ENCODE data around the gene TOP3B.

Gene TOP3B

DNA sequence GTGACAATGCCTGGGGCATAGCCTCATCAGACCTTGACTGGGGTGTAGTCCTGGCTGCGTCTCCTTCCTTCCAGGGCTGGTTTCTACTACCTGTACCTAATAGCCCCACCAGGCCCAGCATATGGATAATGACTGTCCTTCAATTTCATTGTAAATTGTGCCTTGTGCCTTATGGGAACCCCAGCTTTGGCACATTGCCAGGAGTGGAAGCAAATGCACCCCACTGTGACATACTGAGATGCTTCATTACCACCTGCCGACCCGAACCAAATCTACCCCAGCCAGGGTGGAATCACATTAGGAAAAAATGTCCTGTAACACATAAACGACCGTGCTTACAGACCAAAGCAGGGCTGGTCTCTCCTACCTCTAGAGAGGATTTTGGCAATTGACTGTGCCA is 7.3 kb downstream of the TOP3B start:
- TF ChIP-seq, protein P1, sequence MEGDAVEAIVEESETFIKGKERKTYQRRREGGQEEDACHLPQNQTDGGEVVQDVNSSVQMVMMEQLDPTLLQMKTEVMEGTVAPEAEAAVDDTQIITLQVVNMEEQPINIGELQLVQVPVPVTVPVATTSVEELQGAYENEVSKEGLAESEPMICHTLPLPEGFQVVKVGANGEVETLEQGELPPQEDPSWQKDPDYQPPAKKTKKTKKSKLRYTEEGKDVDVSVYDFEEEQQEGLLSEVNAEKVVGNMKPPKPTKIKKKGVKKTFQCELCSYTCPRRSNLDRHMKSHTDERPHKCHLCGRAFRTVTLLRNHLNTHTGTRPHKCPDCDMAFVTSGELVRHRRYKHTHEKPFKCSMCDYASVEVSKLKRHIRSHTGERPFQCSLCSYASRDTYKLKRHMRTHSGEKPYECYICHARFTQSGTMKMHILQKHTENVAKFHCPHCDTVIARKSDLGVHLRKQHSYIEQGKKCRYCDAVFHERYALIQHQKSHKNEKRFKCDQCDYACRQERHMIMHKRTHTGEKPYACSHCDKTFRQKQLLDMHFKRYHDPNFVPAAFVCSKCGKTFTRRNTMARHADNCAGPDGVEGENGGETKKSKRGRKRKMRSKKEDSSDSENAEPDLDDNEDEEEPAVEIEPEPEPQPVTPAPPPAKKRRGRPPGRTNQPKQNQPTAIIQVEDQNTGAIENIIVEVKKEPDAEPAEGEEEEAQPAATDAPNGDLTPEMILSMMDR (IDR thresholded peaks at IDR 0.05; ENCODE audit: borderline replicate concordance, control extremely low read depth, extremely low read depth, insufficient read depth, missing control alignments) = no peak
- in situ Hi-C loops (cut with MboI; ENCODE audit: low sequenced_read_pairs, unreplicated experiment) = no loop called here
- DNase-seq (ENCODE audit: low spot score) = no peak

DNA sequence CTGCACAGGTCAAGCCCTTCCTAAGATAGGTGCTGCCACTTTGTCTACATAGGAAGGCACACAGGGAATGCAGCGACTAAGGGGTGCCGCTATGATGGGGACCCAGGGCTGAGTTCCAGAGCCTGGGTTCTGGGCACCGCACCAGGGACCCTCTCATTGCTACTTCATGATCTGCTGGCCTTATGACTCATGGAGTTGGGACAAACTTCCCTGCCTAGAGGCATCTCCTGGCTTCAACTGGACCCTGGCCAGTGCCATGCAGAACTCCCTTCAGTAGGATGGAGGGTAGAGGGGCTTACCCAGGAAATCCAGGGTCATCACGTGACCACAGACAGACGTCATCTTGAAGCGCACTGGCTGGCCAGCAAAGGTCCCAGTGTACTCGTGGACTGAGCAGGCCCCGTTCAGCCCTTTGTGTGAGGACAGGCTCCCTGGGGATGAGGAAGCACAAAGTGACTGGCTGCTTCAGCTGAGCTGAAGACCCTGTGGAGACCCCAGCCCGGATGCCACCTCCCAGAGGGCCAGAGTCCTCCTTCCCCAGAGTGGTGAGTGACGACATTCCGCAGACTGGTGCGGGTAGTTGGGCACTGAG is 8.4 kb downstream of the TOP3B start:
- in situ Hi-C loops (cut with MboI; ENCODE audit: low sequenced_read_pairs, unreplicated experiment) = no loop called here
- no peak for DNase-seq (ENCODE audit: low spot score)
- TF ChIP-seq, protein P1 (IDR thresholded peaks at IDR 0.05; ENCODE audit: borderline replicate concordance, control extremely low read depth, extremely low read depth, insufficient read depth, missing control alignments) = no peak

DNA sequence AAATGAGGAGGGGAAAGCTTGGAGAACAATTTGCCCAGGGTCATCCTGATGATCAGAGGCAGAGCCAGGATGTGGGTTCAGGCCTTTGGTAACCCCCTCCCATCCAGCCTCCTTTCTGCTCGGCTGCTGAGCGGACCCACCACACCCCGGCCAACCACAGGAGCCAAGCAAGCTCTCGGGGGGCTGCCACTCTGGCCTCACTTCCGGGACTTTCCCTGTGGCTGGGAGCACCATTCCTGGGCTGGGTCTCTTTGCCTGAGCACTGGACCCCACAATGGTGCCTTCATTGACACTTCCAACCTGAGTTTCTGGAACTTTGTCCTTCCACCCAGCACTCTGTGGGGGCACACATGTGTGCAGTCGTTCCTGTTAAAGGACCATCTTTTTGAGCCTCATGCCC is 9.8 kb downstream of the TOP3B start:
- no peak for DNase-seq (ENCODE audit: low spot score)
- in situ Hi-C loops (cut with MboI; ENCODE audit: low sequenced_read_pairs, unreplicated experiment) = no loop called here
- TF ChIP-seq, protein P1 (IDR thresholded peaks at IDR 0.05; ENCODE audit: borderline replicate concordance, control extremely low read depth, extremely low read depth, insufficient read depth, missing control alignments) = no peak

DNA sequence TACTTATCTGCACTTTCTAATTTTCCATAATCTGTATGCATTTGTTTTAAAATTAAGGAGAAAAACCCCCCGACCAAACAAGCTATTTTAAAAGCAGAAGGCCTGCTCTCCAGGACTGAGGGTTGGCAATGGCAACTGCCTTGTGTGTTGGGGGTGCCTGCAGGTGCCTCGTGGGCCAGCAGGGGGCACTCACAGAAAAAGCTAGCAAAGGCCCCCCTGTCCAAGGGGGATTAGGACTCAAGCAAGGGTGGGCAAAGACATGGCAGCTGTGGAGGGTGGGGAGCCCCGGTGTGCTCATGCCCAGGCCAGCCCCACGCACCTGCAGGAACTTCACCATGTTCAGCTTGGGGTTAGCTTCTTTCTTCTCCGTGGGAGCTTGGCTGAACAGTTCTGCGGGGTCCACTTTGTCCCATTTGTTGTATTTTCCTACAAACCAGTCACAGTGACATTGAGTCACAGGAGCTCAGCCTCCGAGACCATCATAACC is 10.3 kb downstream of the TOP3B start:
- in situ Hi-C loops (cut with MboI; ENCODE audit: low sequenced_read_pairs, unreplicated experiment) = no loop called here
- peak; percentile 91 for DNase-seq (ENCODE audit: low spot score)
- TF ChIP-seq, protein P1 (IDR thresholded peaks at IDR 0.05; ENCODE audit: borderline replicate concordance, control extremely low read depth, extremely low read depth, insufficient read depth, missing control alignments) = peak; percentile 89

DNA sequence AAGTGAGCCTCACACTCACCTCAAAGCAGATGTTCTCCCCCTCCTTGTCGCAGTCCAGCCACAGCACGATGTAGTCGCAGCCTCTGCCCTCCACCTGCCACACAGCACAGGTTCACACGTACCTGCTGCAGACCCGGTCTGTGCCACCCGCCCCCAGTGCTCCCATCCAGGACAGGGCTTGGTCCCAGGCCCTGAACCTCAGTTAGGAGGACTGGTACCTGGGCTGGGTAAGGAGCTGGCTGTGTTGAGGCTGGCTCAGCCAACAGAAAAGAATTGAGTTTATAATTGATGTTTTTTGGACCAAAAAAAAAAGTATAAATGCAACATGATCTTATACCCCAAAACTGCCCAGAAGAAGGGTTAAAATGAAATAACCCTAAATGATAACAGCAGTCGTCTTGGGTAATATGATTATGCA is 10.7 kb downstream of the TOP3B start:
- DNase-seq (ENCODE audit: low spot score) = no peak
- TF ChIP-seq, protein P1 (IDR thresholded peaks at IDR 0.05; ENCODE audit: borderline replicate concordance, control extremely low read depth, extremely low read depth, insufficient read depth, missing control alignments) = no peak
- in situ Hi-C loops (cut with MboI; ENCODE audit: low sequenced_read_pairs, unreplicated experiment) = no loop called here

DNA sequence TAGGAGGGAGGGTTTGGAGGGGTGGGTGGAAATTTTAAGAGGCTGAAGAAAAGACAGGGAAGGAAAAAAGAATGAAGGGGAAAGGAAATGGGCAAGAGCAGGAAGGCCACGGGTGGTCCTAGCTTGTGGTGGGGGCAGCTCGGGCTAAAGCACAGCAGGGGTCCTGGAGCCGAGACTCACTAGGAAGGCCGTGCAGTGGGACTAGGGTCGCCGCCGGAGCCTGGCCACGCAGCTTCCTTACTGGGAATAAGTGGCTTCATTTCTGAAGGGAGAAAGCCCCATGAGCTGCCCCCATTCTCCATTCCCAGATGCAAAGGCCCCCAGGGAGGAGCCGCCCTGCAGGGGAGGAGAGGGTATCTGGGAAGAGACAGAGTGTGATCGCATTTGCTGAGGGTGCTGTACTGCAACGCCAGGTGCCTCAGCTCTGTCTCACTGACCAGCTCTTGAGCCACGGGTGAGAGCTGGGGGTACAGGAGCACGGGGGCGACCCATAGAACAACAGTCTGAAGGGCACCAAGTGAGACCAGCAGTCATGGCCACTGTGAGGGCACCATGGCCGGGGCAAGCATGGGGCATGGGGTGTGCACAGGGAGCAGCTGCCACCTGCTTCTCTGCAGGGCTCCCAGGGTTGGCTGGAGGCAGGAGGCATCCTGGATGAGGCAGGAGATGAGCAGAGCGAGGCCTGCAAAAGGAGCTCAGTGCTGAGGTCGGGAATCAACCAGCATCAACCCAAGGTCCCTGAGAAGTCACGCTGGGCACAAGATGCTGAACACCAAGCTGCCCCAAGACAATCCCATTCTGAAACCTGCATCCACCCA is 11.6 kb downstream of the TOP3B start:
- TF ChIP-seq, protein P1 (IDR thresholded peaks at IDR 0.05; ENCODE audit: borderline replicate concordance, control extremely low read depth, extremely low read depth, insufficient read depth, missing control alignments) = no peak

More for the DNA sequence above, 11.6 kb downstream of the TOP3B start:
- in situ Hi-C loops (cut with MboI; ENCODE audit: low sequenced_read_pairs, unreplicated experiment) = no loop called here
- no peak for DNase-seq (ENCODE audit: low spot score)
